ENCODE results near the gene PDZD2.

- no peak for TF ChIP-seq CTCF (IDR thresholded peaks at IDR 0.05)
- no peak for TF ChIP-seq POLR2A (IDR thresholded peaks at IDR 0.05; ENCODE audit: low read depth)
Measured at GRCh38 chr5:31990701-31991110, 351.8 kb downstream of the PDZD2 start.

Measured in esophagus muscularis mucosa (tissue), 3 donors.